Measurements from ENCODE around the gene CEP63.

The CEP63 gene

GRCh38 chr3:134597390-134597970, 111.6 kb downstream of the CEP63 start:
- Histone ChIP-seq H3K27me3 (ENCODE audit: insufficient read depth, insufficient read length) (peaks cover 12% of the 10 kb centered on the region), H3K4me1 (ENCODE audit: insufficient read depth, insufficient read length) (peaks cover 13% of the 10 kb centered on the region), H3K9ac (ENCODE audit: insufficient read length, low read depth) (no peak overlapping the region), H3K9me3 (ENCODE audit: insufficient read depth, low read length) (peaks cover 12% of the 10 kb centered on the region; the same call in 1 of the 2 replicates), H3K36me3 (ENCODE audit: insufficient read depth, insufficient read length, low read length) (no peaks in the 10 kb centered on the region), H3K4me3 (ENCODE audit: insufficient read length, low read depth) (no peak overlapping the region)
- TF ChIP-seq SUZ12 (IDR thresholded peaks at IDR 0.05; ENCODE audit: extremely low read depth, insufficient read depth, insufficient read length) (no peak), YY1 (IDR thresholded peaks at IDR 0.05; ENCODE audit: insufficient read depth, insufficient read length) (no peak), ZNF274 (IDR thresholded peaks at IDR 0.05; ENCODE audit: low read depth, low read length) (no peak)
- DNase-seq (ENCODE audit: low read depth, low spot score) = no peak

GRCh38 chr3:134598763-134599545, 113.1 kb downstream of the CEP63 start:
- no peak for DNase-seq (ENCODE audit: low read depth, low spot score)
- Histone ChIP-seq H3K27me3 (ENCODE audit: insufficient read depth, insufficient read length) (peaks cover 12% of the 10 kb centered on the region), H3K9ac (ENCODE audit: insufficient read length, low read depth) (no peak overlapping the region), H3K9me3 (ENCODE audit: insufficient read depth, low read length) (peaks cover 12% of the 10 kb centered on the region; the same call in 1 of the 2 replicates), H3K4me3 (ENCODE audit: insufficient read length, low read depth) (no peak overlapping the region), H3K36me3 (ENCODE audit: insufficient read depth, insufficient read length, low read length) (no peaks in the 10 kb centered on the region), H3K4me1 (ENCODE audit: insufficient read depth, insufficient read length) (peaks cover 17% of the 10 kb centered on the region)
- no peak for TF ChIP-seq SUZ12 (IDR thresholded peaks at IDR 0.05; ENCODE audit: extremely low read depth, insufficient read depth, insufficient read length)
- TF ChIP-seq YY1 (IDR thresholded peaks at IDR 0.05; ENCODE audit: insufficient read depth, insufficient read length) = no peak
- TF ChIP-seq ZNF274 (IDR thresholded peaks at IDR 0.05; ENCODE audit: low read depth, low read length) = no peak

GRCh38 chr3:134600206-134600605, 114.3 kb downstream of the CEP63 start:
- no peak for TF ChIP-seq SUZ12 (IDR thresholded peaks at IDR 0.05; ENCODE audit: extremely low read depth, insufficient read depth, insufficient read length)
- no peak for TF ChIP-seq ZNF274 (IDR thresholded peaks at IDR 0.05; ENCODE audit: low read depth, low read length)
- TF ChIP-seq YY1 (IDR thresholded peaks at IDR 0.05; ENCODE audit: insufficient read depth, insufficient read length) = no peak
- Histone ChIP-seq H3K4me1 (ENCODE audit: insufficient read depth, insufficient read length) (peaks cover 17% of the 10 kb centered on the region), H3K36me3 (ENCODE audit: insufficient read depth, insufficient read length, low read length) (no peaks in the 10 kb centered on the region), H3K4me3 (ENCODE audit: insufficient read length, low read depth) (no peak overlapping the region), H3K27me3 (ENCODE audit: insufficient read depth, insufficient read length) (peaks cover 12% of the 10 kb centered on the region), H3K9me3 (ENCODE audit: insufficient read depth, low read length) (peaks cover 9% of the 10 kb centered on the region; the same call in 1 of the 2 replicates), H3K9ac (ENCODE audit: insufficient read length, low read depth) (no peak overlapping the region)
- DNase-seq (ENCODE audit: low read depth, low spot score) = no peak

- Histone ChIP-seq H3K4me3 (ENCODE audit: insufficient read length, low read depth) (no peak overlapping the region), H3K9ac (ENCODE audit: insufficient read length, low read depth) (no peak overlapping the region), H3K27me3 (ENCODE audit: insufficient read depth, insufficient read length) (peaks cover 12% of the 10 kb centered on the region), H3K36me3 (ENCODE audit: insufficient read depth, insufficient read length, low read length) (no peaks in the 10 kb centered on the region), H3K9me3 (ENCODE audit: insufficient read depth, low read length) (peaks cover 4% of the 10 kb centered on the region; the same call in 1 of the 2 replicates), H3K4me1 (ENCODE audit: insufficient read depth, insufficient read length) (peaks cover 17% of the 10 kb centered on the region)
- no peak for TF ChIP-seq ZNF274 (IDR thresholded peaks at IDR 0.05; ENCODE audit: low read depth, low read length)
- TF ChIP-seq YY1 (IDR thresholded peaks at IDR 0.05; ENCODE audit: insufficient read depth, insufficient read length) = no peak
- TF ChIP-seq SUZ12 (IDR thresholded peaks at IDR 0.05; ENCODE audit: extremely low read depth, insufficient read depth, insufficient read length) = no peak
- peak; percentile 48 for DNase-seq (ENCODE audit: low read depth, low spot score)
Measured at GRCh38 chr3:134600685-134601463, 115.0 kb downstream of the CEP63 start.

GRCh38 chr3:134601539-134602439, 115.9 kb downstream of the CEP63 start:
- H3K27me3 ChIP-seq (ENCODE audit: insufficient read depth, insufficient read length) = peaks cover 12% of the 10 kb centered on the region
- H3K36me3 ChIP-seq (ENCODE audit: insufficient read depth, insufficient read length, low read length) = no peaks in the 10 kb centered on the region
- no peak overlapping the region for H3K4me3 ChIP-seq (ENCODE audit: insufficient read length, low read depth)
- H3K9me3 ChIP-seq (ENCODE audit: insufficient read depth, low read length) = no peaks in the 10 kb centered on the region
- H3K9ac ChIP-seq (ENCODE audit: insufficient read length, low read depth) = no peak overlapping the region
- TF ChIP-seq ZNF274 (IDR thresholded peaks at IDR 0.05; ENCODE audit: low read depth, low read length) (no peak), YY1 (IDR thresholded peaks at IDR 0.05; ENCODE audit: insufficient read depth, insufficient read length) (no peak), SUZ12 (IDR thresholded peaks at IDR 0.05; ENCODE audit: extremely low read depth, insufficient read depth, insufficient read length) (no peak)
- DNase-seq (ENCODE audit: low read depth, low spot score) = peak; percentile 58
- peaks cover 17% of the 10 kb centered on the region for H3K4me1 ChIP-seq (ENCODE audit: insufficient read depth, insufficient read length)

- H3K9ac ChIP-seq (ENCODE audit: insufficient read length, low read depth) = no peak overlapping the region
- no peak for TF ChIP-seq ZNF274 (IDR thresholded peaks at IDR 0.05; ENCODE audit: low read depth, low read length)
- TF ChIP-seq YY1 (IDR thresholded peaks at IDR 0.05; ENCODE audit: insufficient read depth, insufficient read length) = no peak
- TF ChIP-seq SUZ12 (IDR thresholded peaks at IDR 0.05; ENCODE audit: extremely low read depth, insufficient read depth, insufficient read length) = no peak
- H3K4me1 ChIP-seq (ENCODE audit: insufficient read depth, insufficient read length) = peaks cover 21% of the 10 kb centered on the region
Measured at GRCh38 chr3:134602440-134602814, 116.6 kb downstream of the CEP63 start.

More at GRCh38 chr3:134602440-134602814, 116.6 kb downstream of the CEP63 start:
- H3K36me3 ChIP-seq (ENCODE audit: insufficient read depth, insufficient read length, low read length) = no peaks in the 10 kb centered on the region
- H3K27me3 ChIP-seq (ENCODE audit: insufficient read depth, insufficient read length) = peaks cover 12% of the 10 kb centered on the region
- no peak overlapping the region for H3K4me3 ChIP-seq (ENCODE audit: insufficient read length, low read depth)
- H3K9me3 ChIP-seq (ENCODE audit: insufficient read depth, low read length) = no peaks in the 10 kb centered on the region
- DNase-seq (ENCODE audit: low read depth, low spot score) = no peak

Measured in NT2/D1 (cell line).